Stimulated activated CD4-positive, alpha-beta T cell treated with anti-CD3 and anti-CD28 coated beads, Interleukin-2, amount 100 ng/mL, for 24 hours (primary cell): ENCODE data around the gene ZNF682.
"Not testable (repeated sequence)": the region's sequence is repeated elsewhere in the genome, so short reads cannot be mapped to it uniquely, and the experiment has no call there.

ENCODE experiments used
- DNase-seq, 2 donors: peaks; one replicate each; pipeline ENCODE4 v3.0.0-alpha.2; 2020

ZNF682 gene

GRCh38 chr19:19966862-19967261 lies 72.4 kb downstream of the ZNF682 start:
- DNase-seq: no peak

GRCh38 chr19:19966126-19966525 lies 73.2 kb downstream of the ZNF682 start:
- not testable (repeated sequence) for DNase-seq

GRCh38 chr19:19964416-19964815 lies 74.9 kb downstream of the ZNF682 start:
- DNase-seq: no peak

- peak; percentile 73 to 76 for DNase-seq
Observed at GRCh38 chr19:19959151-19959799, 80.0 kb downstream of the ZNF682 start.

- DNase-seq: not testable (repeated sequence)
Observed at GRCh38 chr19:19957766-19958165, 81.5 kb downstream of the ZNF682 start.

- peak in 1 of 2 donors; percentile 3 for DNase-seq
Observed at GRCh38 chr19:19956434-19957075, 82.8 kb downstream of the ZNF682 start.

GRCh38 chr19:19955208-19955607 lies 84.1 kb downstream of the ZNF682 start:
- DNase-seq: no peak
